DMS153 treated with DMSO at 0.1 percent for 48 hours (cell line): ENCODE measurements around the gene GPR156.
A peak's percentile ranks its signal among the peaks of the same experiment; 100 is the strongest.
"Not testable (repeated sequence)": the region's sequence is repeated elsewhere in the genome, so short reads cannot be mapped to it uniquely, and the experiment has no call there.

ENCODE experiments used
- DNase-seq: peaks from one replicate; lab custom pipeline; 2025; ENCODE audit not compliant: unreplicated experiment; lab: John Stamatoyannopoulos, UW

The GPR156 gene

DNA sequence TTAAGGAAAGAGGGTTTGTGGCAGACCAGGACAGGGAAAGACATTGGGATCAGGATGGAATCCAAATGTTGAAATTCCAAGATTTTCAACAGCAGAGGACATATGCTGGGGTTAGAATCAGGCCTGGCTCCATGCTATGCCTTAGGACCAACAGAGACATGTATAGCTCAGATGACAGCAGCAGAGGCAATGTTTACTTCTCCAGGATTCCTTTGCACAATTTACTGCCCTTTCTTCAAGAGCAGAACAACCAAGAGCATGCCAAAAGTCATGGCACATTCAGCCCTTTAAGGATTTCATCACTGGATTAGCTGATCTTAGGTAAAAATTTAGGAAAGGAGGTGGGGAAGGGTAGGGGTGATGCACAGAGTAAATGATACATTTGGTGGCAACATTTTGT lies 121.2 kb downstream of the GPR156 start:
- no peak for DNase-seq

DNA sequence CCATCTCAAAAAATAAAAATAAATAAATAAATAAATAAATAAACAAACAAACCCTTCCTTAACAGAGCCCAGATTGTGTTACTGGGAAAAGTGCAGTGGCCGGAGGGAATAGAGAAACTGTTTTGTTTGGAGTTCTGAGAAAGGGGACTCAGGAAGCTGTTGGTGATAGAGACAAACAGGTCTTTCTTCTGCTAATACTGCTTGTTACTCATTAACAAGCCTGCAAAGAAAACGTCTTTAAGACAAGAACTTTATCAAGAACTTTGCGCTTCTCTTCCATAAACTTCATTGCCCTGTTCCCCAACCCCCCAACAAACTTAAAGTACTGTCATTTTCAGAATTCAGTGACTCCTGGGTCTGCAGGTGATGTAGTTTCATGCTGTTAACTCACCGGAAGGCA lies 122.0 kb downstream of the GPR156 start:
- DNase-seq, result no peak

DNA sequence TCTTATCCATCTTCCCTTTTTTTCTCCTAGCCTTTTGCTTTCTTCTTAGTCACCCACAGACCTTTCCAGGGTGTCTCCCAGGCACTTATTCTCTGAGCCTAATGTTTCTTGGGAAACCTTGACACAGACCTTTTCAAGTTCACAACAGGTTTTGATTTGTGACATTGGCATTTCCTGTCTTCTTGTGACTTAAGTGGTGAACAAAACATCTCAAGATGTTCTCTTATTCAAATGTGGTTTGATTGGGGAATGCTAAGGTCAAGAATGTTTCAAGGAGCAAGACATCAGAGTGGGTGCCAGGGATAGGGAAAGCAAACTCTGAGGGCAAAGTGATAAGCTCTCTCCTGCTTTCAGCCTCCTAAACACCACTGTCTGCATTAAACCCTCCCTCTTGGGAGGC lies 122.6 kb downstream of the GPR156 start:
- DNase-seq, result no peak

DNA sequence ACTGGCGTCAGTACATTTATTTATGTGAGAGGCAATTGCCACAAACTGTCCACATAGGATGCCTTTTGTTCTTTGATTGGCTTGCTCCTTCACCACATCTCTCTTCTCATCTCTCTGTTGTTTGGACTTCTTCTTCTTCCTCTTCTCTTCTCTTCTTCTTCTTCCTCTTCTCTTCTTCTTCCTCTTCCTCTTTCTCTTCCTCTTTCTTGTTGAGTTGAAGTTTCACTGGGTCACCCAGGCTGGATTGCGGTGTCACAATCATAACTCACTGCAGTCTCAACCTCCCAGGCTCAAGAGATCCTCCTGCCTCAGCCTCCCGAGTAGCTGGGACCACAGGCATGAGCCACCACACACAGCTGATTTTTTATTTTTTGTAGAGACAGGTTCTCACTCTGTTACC lies 123.1 kb downstream of the GPR156 start:
- no peak for DNase-seq

DNA sequence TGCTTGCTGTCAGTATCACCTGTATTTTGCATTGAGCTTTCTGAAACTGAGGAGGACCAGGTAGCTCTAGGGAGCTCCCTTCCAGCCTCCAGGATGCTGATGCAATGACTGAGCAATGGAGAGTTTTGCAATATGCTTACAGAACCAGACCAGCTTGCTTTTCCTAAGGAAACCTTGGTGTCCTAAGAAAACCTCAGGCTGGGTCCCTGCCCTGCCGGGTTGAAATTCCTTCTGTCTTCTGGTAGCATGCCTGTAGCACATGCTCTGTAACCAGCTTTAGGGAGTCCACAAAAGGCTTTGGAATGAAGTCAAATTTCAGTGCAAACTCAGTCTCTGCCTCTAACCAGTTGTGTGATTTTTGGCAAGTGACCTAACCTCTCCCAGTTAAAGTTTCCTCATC lies 125.0 kb downstream of the GPR156 start:
- DNase-seq, result no peak

DNA sequence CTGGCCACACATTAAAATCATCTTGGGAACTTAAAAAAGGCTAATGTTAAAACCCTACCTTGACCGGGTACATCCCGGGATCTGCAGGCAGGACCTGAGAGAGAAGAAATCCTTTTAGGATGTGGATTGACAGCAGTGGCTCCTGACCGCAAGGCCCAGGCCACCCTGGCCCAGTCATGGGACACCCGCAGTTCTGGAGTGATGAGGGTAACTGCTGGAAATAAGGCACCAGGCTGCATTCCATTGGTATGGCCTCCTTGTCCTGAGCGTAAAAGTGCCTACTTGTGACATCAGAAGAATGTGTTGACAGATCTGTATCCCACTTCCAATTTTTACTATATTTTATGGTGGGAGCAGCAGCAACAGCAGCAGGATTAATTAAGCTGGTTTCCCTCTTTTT lies 127.3 kb downstream of the GPR156 start:
- DNase-seq, result no peak

DNA sequence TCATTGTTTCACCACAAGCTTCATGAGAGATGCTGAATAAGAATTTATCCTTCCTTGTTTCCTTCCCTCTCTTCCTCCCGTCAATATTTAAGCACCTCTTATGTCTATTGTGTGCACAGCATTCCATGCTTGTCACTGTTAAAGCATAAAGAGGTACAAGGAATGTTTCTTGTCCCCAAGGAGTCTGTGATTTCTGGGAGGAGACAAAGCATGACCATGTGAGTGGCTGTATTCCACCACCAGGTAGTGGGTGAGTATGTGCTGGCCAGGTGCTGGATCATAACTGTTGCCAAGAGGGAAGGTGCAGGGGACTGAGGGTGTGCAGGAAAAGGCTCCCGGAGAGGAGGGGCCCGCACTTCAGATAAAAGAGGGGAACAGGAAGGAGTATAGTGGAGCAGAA lies 127.9 kb downstream of the GPR156 start:
- DNase-seq, result no peak

DNA sequence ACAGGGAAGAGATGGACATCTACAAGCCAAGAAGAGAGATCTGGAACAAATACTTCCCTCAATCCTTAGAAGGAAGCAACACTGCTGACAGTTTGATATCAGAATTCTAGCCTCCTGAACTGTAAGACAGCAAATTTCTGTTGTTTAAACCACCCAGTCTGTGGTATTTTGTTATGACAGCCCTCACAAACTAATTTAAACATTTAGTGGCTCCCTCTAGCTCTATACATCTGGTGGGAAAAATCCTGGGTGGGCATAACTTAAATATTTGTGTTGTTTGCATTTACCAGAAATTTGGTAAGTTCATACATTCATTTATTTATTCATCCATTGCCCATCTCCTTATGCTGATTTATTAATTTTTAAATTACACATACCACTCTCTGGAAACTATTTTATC lies 128.3 kb downstream of the GPR156 start:
- DNase-seq, result no peak

DNA sequence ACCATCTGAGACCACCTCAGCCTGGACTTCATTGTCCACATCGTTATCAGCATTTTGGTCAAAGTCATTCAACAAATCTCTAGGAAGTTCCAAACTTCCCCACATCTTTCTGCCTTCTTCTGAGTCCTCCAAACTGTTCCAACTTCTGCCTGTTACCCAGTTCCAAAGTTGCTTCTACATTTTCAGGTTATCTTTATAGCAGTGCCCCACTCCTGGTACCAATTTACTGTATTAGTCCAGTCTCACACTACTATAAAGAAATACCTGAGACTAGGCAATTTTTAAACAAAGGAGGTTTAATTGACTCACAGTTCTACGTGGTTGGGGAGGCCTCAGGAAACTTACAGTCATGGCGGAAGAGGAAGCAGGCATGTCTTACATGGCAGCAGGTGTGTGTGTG lies 129.3 kb downstream of the GPR156 start:
- DNase-seq, result not testable (repeated sequence)

DNA sequence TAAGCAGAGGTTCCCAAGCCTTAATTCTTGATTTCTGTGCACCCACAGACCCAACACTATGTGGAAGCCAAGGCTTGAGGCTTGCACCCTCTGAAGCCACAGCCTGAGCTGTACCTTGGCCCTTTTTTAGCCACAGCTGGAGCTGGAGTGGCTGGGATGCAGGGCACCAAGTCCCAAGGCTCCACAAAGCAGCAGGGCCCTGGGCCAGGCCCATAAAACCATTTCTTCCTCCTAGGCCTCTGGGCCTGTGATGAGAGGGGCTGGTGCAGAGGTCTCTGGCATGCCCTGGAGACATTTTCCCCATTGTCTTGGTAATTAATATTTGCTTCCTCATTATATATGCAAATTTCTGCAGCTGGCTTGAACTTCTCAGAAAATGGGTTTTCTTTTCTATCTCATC lies 129.9 kb downstream of the GPR156 start:
- no peak for DNase-seq

DNA sequence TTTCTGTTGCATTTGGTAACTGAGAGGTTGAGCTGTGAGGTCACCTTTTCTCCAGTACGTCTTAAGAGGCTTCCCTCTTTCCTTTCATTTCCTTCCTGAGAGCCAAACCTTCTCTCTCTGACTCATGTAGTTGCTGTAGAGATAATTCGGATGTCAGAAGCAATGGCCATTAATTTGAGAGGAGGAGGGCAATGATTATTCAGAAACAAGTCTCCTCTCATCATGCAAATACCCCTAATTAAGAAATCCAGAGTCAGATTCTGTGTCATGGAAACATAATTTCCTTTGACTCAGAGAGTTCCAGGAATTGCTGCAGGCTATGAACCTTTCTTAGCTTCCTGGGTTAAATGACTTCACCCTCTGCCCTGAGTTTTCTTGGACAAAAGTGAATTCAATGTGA lies 131.7 kb downstream of the GPR156 start:
- DNase-seq, result no peak

DNA sequence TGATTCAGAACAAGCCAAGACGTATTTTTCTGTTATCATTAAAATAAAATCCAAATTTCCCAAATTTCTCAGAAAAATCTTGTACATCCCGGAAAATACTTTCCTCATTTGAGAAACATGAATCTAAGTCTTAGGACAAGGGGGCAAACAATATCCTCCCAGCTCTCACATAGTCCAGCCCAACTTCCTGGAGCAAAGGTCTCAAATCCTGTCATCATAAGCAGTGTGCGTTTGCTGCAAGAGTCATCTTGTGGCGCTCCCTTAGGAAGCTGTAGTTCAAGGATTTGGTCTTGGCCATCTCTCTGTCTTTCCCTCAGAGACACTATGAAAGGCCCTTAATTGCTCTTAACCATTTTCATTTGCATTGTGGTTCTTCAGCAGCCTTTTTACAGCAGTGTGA lies 133.2 kb downstream of the GPR156 start:
- no peak for DNase-seq

DNA sequence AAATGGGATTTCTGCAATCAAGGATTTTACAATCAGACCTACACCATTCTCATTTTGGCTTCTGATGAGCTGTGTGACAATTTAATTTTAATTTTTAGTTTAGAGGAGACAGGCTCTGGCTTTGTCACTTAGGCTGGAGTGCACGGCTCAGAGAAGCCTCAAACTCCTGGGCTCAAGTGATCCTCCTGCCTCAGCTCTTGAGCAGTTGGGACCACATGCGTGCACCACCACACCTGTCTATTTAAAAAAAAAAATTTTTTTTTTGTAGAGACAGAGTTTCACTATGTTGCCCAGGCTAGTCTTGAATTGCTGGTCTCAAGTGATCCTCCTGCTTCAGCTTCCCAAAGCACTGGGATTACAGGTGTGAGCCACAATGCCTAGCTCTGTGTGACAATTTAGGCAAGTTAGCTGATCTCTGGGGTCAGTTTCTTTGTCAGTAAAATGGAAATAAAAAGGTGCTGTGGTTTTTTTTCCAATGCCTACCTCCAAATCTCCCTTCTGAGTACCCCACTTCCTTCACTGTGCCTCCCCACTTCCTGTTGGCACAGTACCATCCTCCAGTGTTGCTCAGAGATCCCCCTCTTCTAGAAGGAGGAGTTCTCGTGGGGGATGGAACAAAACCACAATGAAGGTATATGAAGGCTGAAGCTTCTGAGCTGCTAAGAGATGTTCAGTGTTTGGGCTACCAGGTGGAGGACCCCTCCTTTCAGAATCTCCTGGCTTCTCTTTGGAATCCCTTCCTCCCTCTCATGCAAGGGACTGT lies 136.7 kb downstream of the GPR156 start:
- DNase-seq, result no peak

DNA sequence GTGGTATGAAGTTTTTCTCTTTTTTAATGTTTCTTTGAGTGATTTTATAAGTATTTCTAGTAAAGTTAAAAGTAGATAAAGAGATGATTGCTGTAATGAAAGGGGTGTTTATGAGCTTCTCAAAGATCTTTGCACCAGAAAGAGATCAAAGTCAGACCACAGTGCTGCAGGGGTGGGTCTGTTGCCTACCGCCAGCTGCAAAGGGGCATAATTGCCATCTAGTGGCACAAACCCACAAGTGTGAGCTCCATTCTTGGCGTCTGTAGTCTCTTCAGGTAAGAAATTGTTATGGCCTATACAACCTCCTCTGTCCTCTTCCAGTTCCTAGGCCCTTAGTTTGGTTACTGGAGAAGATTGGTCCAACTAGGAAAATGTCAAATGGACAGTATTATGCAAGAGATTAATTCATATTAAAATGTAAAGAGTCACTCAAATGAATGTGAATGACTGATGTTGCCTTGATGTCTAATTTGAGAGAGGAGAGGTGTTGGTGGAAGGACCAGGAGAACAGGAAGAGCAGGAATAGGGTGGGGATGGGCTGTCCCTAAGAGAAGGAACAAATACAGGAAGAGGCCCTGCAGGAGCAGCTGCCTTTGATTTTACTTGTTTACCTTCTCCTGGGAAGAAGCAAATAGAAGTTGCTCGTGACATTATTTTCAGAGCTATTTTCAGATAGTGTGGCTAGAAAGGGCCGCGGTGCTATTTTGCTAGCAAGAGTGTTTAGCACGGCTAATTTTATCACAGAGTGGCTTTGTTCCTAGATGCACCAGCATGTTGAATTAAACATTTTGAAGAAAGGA lies 137.8 kb downstream of the GPR156 start:
- peak; percentile 72 for DNase-seq

DNA sequence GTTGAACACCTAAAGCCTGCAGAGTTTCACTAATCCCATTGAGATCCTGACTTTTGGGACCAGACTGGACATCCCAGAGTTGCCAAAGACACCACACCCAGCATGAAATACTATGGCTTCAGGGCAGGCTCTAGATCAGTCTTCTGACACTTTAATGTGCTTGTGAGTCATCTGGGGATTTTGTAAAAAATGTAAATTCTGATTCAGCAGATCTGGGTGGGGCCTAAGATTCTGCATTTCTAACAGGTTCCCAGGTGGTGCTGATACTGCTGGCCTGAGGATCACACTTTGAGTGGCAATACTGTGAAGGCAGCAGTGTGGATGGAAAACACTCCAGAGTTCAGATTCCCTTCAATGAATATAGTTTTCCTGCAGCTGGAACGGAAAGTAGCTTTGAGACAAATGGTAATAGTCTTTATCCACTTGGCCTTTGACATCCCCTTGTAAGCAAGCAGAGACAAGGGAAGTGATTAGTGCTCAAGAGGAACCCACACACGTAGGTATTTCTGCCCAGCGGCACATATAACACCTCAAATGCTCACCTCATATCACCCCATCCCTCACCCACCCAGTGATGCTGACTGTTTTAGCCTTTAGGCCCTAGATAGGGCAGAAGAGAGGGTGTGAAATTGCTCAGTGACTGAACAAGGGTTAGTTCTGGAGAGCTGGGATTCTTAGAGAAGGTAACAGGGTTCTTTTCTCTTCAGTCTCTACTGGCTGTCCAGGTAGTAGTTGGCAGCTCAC lies 139.3 kb downstream of the GPR156 start:
- DNase-seq, result no peak

DNA sequence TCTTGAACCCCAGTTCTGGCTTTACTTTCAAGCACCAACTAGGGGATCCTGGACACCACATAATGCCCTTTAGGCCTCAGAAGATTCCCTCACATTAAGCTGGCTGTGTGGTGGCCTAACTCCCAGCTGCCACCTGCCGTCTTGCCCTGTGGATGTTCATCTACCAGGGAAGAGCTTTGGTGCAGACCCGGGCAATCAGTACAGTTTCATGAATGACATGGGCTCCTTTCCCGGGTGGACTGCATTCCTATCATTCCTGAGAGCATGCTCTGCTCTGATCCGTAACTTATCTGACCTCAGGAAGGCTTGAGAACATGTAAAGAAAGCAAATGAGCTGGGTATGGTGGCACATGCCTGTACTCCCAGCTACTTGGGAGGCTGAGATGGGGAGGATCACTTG lies 140.8 kb downstream of the GPR156 start:
- no peak for DNase-seq

DNA sequence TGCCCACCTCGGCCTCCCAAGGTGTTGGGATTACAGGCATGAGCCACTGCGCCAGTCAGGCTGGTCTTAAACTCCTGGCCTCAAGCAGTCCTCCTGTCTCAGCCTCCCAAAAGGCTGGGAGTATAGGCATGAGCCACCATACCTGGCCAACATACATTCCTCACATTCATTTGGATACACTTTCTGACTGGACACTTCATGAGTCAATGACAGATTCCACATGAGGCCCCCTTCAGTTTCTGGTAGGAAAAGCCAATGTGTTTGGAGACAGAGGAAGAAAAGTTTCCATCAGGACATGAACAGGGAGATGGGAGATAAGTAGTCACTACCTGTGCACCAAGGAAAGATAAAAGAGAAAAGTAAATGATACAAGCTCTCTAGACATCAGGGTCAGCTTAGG lies 141.3 kb downstream of the GPR156 start:
- no peak for DNase-seq

DNA sequence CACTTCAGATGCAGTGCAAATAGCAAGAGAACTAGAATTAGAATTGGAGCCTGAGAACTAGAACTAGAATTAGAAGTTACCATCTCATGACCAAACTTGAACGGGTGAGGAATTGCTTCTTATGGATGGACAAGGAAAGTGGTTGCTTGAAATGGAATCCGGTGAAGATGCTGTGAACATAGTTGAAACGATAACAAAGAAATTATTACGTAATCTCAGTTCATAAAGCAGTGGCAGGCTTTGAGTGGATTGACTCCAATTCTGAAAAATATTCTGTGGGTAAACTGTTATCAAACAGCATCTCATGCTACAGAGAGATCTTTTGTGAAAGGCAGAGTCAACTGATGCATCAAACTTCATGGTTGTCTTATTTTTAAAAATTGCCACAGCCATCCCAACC lies 142.8 kb downstream of the GPR156 start:
- DNase-seq, result no peak

DNA sequence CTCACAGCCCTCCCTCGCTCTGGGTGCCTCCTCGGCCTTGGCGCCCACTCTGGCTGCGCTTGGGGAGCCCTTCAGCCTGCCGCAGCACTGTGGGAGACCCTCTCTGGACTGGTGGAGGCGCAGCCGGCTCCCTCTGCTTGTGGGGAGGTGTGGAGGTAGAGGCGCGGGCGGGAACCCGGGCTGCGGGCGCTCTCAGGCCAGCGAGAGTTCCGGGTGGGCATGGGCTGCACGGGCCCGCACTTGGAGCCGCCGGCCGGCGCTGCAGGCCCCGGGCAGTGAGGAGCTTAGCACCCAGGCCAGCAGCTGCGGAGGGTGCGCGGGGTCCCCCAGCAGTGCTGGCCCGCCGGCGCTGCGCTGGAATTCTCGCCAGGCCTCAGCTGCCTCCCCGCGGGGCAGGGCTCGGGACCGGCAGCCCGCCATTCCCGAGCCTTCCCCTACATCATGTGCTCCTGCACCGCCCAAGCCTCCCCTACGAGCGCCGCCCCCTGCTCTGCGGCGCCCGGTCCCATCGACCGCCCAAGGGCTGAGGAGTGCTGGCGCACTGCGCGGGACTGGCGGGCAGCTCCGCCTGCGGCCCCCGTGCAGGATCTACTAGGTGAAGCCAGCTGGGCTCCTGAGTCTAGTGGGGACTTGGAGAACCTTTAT lies 144.8 kb downstream of the GPR156 start:
- no peak for DNase-seq

DNA sequence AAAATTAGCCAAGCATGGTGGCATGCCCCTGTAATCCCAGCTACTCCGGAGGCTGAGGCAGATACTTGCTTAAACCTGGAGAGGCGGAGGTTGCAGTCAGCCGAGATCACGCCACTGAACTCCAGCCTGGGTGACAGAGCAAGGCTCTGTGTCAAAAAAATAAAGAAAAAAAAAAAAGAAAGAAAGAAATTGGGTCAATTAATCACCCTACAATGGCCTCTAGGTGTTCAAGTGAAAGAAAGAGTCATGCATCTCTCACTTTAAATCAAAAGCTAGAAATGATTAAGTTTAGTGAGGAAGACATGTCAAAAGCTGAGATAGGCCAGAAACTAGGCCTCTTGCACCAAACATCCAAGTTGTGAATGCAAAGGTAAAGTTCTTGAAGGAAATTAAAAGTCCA lies 145.9 kb downstream of the GPR156 start:
- DNase-seq, result no peak

DNA sequence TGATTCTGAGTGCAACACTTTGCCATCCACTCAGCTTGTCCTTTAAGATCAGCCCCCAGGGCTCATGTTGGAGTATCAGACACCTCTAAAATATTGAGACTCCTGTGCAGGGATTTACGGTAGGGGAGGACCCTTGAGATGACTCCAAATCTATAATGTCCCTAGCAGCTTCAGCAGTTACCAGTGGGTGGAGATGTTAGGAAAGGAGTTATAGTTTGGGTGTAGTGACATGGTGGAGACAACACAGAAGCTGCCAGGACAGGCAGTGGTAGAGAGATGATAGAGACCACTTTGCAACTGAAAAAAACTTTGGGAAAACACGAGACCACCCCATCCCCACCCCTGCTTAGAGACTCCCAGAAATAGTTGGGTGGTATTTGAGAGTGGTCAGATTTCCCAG lies 147.5 kb downstream of the GPR156 start:
- DNase-seq, result no peak
